Cardiac muscle cell (in vitro differentiated cells and primary cell): Measurements from ENCODE around the gene FRMD4B. TPM values are rescaled to one million over a fixed set of nuclear protein-coding genes. Genes with fewer than 3 reads are reported as not detected.
A peak's percentile ranks its signal among the peaks of the same experiment; 100 is the strongest.

Experiments used
- DNase-seq, 2 donors: peaks; one replicate each; pipeline versions ENCODE4 v3.0.0 to v3.0.0-alpha.2; 2010 to 2017; ENCODE audit warnings: low read depth in 1 of 2, low spot score in 1 of 2
- H3K27ac ChIP-seq: fragments of 200-600 bp; sonication (generic); 2 replicates; pipeline ENCODE4 v1.5.1; 2016
- H3K27me3 ChIP-seq: fragments of 200-600 bp; sonication (generic); 2 replicates; pipeline ENCODE4 v1.6.0; 2016; ENCODE audit warnings: control low read depth
- H3K36me3 ChIP-seq: fragments of 200-600 bp; sonication (generic); 2 replicates; pipeline ENCODE4 v1.5.1; 2016; ENCODE audit warnings: control low read depth
- H3K4me1 ChIP-seq: fragments of 200-600 bp; sonication (generic); 2 replicates; pipeline ENCODE4 v1.8.1; 2017; ENCODE audit warnings: low read depth, mild to moderate bottlenecking, mixed run types
- H3K4me3 ChIP-seq: fragments of 200-600 bp; sonication (generic); 2 replicates; pipeline ENCODE4 v1.5.1; 2016; ENCODE audit warnings: mild to moderate bottlenecking
- H3K9me3 ChIP-seq: fragments of 200-600 bp; sonication (generic); 2 replicates; pipeline ENCODE4 v1.5.1; 2017; ENCODE audit warnings: low read depth, mild to moderate bottlenecking, control low read depth
- CTCF ChIP-seq: IDR thresholded peaks from 2 replicates; pipeline ENCODE4 v1.5.1; 2012; ENCODE audit warnings: low read depth, mild to moderate bottlenecking, low read length
- polyA plus RNA-seq: library from polyadenylated mRNA; unstranded; fragments of >200 nt; fragmentation: Nextera tagmentation; extraction: Ambion mirVana; gene quantifications from 2 replicates; pipeline ENCODE4 v1.2.1, GENCODE V29; 2016
- total RNA-seq: library from RNA; depleted of rRNA; stranded (reverse); fragments of >200 nt; gene quantifications from 2 replicates; pipeline ENCODE4 v1.2.3, GENCODE V29; 2016

Gene FRMD4B
- total and polyA plus RNA-seq, 2 experiments from 2014 or later = 38.6 to 78.7 TPM

- Histone ChIP-seq H3K36me3 (no peaks in the 10 kb centered on the region), H3K27me3 (no peaks in the 10 kb centered on the region), H3K4me3 (no peak overlapping the region), H3K27ac (no peak overlapping the region), H3K9me3 (no peaks in the 10 kb centered on the region), H3K4me1 (no peaks in the 10 kb centered on the region)
- no peak for TF ChIP-seq CTCF
- DNase-seq = no peak
Observed at GRCh38 chr3:69338911-69339310, 47.0 kb downstream of the FRMD4B start.

DNA sequence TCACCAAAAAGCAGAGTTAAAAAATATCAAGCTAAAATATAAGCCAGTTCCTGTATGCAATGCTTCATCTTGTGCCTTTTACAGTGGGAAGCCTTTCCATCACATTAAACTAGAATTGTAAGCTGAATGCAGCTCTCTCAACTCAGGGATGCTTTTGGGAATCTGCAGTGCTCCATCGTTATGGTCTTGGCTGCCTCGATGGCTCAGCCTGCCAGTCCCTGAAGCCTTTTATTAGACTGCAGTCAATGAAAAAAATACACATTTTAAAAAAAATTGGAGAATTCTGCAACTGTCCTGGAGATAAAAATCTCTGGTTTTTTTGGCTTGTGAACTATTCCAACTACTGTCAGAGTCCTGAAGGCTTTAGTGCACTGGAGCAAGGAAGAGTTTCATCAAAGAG lies 53.0 kb downstream of the FRMD4B start:
- Histone ChIP-seq H3K4me1 (peaks cover 8% of the 10 kb centered on the region), H3K9me3 (no peaks in the 10 kb centered on the region), H3K4me3 (no peak overlapping the region), H3K27me3 (no peaks in the 10 kb centered on the region), H3K36me3 (no peaks in the 10 kb centered on the region), H3K27ac (no peak overlapping the region)
- TF ChIP-seq CTCF = no peak
- no peak for DNase-seq

GRCh38 chr3:69330891-69331400 lies 54.9 kb downstream of the FRMD4B start:
- Histone ChIP-seq H3K27me3 (no peaks in the 10 kb centered on the region), H3K4me1 (peaks cover 8% of the 10 kb centered on the region), H3K4me3 (no peak overlapping the region), H3K36me3 (no peaks in the 10 kb centered on the region), H3K27ac (peak overlapping the region; percentile 79), H3K9me3 (no peaks in the 10 kb centered on the region)
- TF ChIP-seq CTCF = no peak
- peak; percentile 33 to 61 for DNase-seq

GRCh38 chr3:69329892-69330291 lies 56.0 kb downstream of the FRMD4B start:
- Histone ChIP-seq H3K9me3 (no peaks in the 10 kb centered on the region), H3K27me3 (no peaks in the 10 kb centered on the region), H3K4me3 (no peak overlapping the region), H3K27ac (no peak overlapping the region), H3K36me3 (no peaks in the 10 kb centered on the region), H3K4me1 (peaks cover 8% of the 10 kb centered on the region)
- DNase-seq = peak in 1 of 2 donors; percentile 14
- no peak for TF ChIP-seq CTCF

DNA sequence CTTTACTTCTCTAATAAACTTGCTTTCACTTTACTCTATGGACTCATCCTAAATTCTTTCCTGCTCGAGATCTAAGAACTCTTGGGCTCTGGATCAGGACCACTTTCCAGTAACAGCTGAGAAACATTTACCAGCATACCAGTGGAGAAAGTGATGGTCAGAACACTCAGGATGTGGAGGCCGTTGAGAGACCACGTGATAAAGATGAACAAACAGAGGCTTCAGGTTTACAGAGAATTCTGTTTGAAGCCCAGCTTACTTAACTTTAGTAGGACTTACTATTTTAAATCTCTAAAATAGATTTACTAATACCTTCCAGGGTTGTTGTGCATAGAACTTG lies 57.0 kb downstream of the FRMD4B start:
- Histone ChIP-seq H3K9me3 (no peaks in the 10 kb centered on the region), H3K27ac (no peak overlapping the region), H3K36me3 (no peaks in the 10 kb centered on the region), H3K4me3 (no peak overlapping the region), H3K27me3 (no peaks in the 10 kb centered on the region), H3K4me1 (peaks cover 8% of the 10 kb centered on the region)
- TF ChIP-seq CTCF = no peak
- DNase-seq = no peak
